GM18505 (cell line): Measurements from ENCODE around the gene TAF6L.
"Not testable (repeated sequence)": the region's sequence is repeated elsewhere in the genome, so short reads cannot be mapped to it uniquely, and the experiment has no call there.

Experiments
- ATAC-seq: cut with Tn5 transposase; IDR thresholded peaks from one replicate; pipeline ENCODE4 v1.9.1; 2021; ENCODE audit not compliant: unreplicated experiment
- POLR2A ChIP-seq: IDR thresholded peaks from 4 replicates; pipeline ENCODE4 v1.6.1; 2011; ENCODE audit warnings: borderline replicate concordance; ENCODE audit not compliant: insufficient read depth, insufficient read length; ENCODE audit errors: extremely low read depth

Gene TAF6L

GRCh38 chr11:62752177-62752785 lies 18.9 kb upstream of the TAF6L start:
- no peak for ATAC-seq
- no peak for TF ChIP-seq POLR2A

GRCh38 chr11:62752994-62753735 lies 18.0 kb upstream of the TAF6L start:
- ATAC-seq: no peak
- no peak for TF ChIP-seq POLR2A

- ATAC-seq: peak; percentile 94
- TF ChIP-seq POLR2A: peak; percentile 95
Observed at GRCh38 chr11:62753736-62754603, 17.2 kb upstream of the TAF6L start, which contains the start of gene ZBTB3. Gene ZBTB3 (minus strand): TSS chr11:62754160. CDS start chr11:62753664, 496 bp downstream.

- no peak for TF ChIP-seq POLR2A
Observed at GRCh38 chr11:62755086-62755615, 16.0 kb upstream of the TAF6L start.

GRCh38 chr11:62757846-62758788 lies 13.1 kb upstream of the TAF6L start:
- no peak for ATAC-seq
- no peak for TF ChIP-seq POLR2A

More at GRCh38 chr11:62755086-62755615, 16.0 kb upstream of the TAF6L start:
- ATAC-seq: no peak

GRCh38 chr11:62760867-62761227 lies 10.3 kb upstream of the TAF6L start:
- not testable (repeated sequence) for ATAC-seq

- TF ChIP-seq POLR2A: no peak
- ATAC-seq: peak; percentile 2
Observed at GRCh38 chr11:62770778-62771143, 435 bp upstream of the TAF6L start.

- no peak for TF ChIP-seq POLR2A
- ATAC-seq: no peak
Observed at GRCh38 chr11:62774407-62774806, 3.2 kb downstream of the TAF6L start.

GRCh38 chr11:62775646-62776045 lies 4.5 kb downstream of the TAF6L start:
- TF ChIP-seq POLR2A: no peak
- no peak for ATAC-seq

- TF ChIP-seq POLR2A: no peak
- no peak for ATAC-seq
Observed at GRCh38 chr11:62777389-62777788, 6.2 kb downstream of the TAF6L start.

- no peak for ATAC-seq
Observed at GRCh38 chr11:62778441-62778840, 7.2 kb downstream of the TAF6L start.

GRCh38 chr11:62782753-62783152 lies 11.6 kb downstream of the TAF6L start:
- no peak for ATAC-seq
- no peak for TF ChIP-seq POLR2A

More at GRCh38 chr11:62778441-62778840, 7.2 kb downstream of the TAF6L start:
- no peak for TF ChIP-seq POLR2A
